Panc1 (cell line): ENCODE data around the gene VPS37B. TPM values are rescaled to one million over a fixed set of nuclear protein-coding genes. Genes with fewer than 3 reads are reported as not detected.

Experiments
- ATAC-seq: fragments of 200-7000 bp; cut with Tn5 transposase; 2 replicates; pipeline ENCODE4 v1.9.1; 2020; ENCODE audit warnings: mild to moderate bottlenecking, moderate library complexity
- BruUV-seq: library from RNA; stranded (reverse); fragments of 400-500 nt; replicated peaks from 2 replicates; lab custom pipeline; 2021; lab: Mats Ljungman, UMichigan
- CTCF ChIA-PET: fragments of 300-600 bp; sonication (Branson Sonifier 250); formaldehyde crosslinking; loops from one replicate; lab custom pipeline; 2022; ENCODE audit warnings: antibody characterized with exemption; lab: Charles Lee
- POLR2A ChIA-PET: fragments of 300-600 bp; sonication (Branson Sonifier 250); formaldehyde crosslinking; loops from one replicate; lab custom pipeline; 2022; ENCODE audit warnings: antibody characterized with exemption; lab: Charles Lee
- DNase-seq: peaks from one replicate; pipeline ENCODE4 v3.0.0-alpha.2; 2010; ENCODE audit warnings: low read depth, low spot score
- H3K27ac ChIP-seq: 2 replicates; pipeline ENCODE4 v1.5.1; 2011; ENCODE audit warnings: mild to moderate bottlenecking, low read length, inconsistent platforms
- H3K27me3 ChIP-seq: fragments of 200-500 bp; sonication (Bioruptor generic); 2 replicates; pipeline ENCODE4 v1.6.0; 2014; ENCODE audit warnings: low read length, inconsistent platforms; ENCODE audit not compliant: control insufficient read depth, insufficient read depth
- H3K36me3 ChIP-seq: fragments of 200-500 bp; sonication (Bioruptor generic); 2 replicates; pipeline ENCODE4 v1.5.1; 2014; ENCODE audit warnings: inconsistent platforms, mild to moderate bottlenecking, low read length, moderate library complexity; ENCODE audit not compliant: control insufficient read depth, insufficient read depth
- H3K4me1 ChIP-seq: 2 replicates; pipeline ENCODE4 v1.5.1; 2011; ENCODE audit warnings: inconsistent platforms, mild to moderate bottlenecking, low read length, moderate library complexity; ENCODE audit not compliant: control insufficient read depth, insufficient read depth
- H3K4me3 ChIP-seq, 2 experiments: 2 replicates each; pipeline ENCODE4 v1.5.1; 2011 to 2012; ENCODE audit warnings: low read depth in 2 of 2, low read length in 2 of 2, mild to moderate bottlenecking in 2 of 2, inconsistent platforms in 1 of 2, moderate library complexity in 1 of 2
- H3K9me3 ChIP-seq: fragments of 200-500 bp; sonication (Bioruptor generic); 2 replicates; pipeline ENCODE4 v1.5.1; 2014; ENCODE audit warnings: low read depth, mild to moderate bottlenecking, inconsistent platforms, low read length, moderate library complexity; ENCODE audit not compliant: control insufficient read depth, insufficient read depth
- CTCF ChIP-seq: fragments of 450-650 bp; IDR thresholded peaks from 2 replicates; pipeline ENCODE4 v1.5.1; 2017; ENCODE audit warnings: mild to moderate bottlenecking
- POLR2AphosphoS5 ChIP-seq: IDR thresholded peaks from 2 replicates; pipeline ENCODE4 v1.6.1; 2012; ENCODE audit warnings: mild to moderate bottlenecking, low read depth, low read length, moderate library complexity
- SIN3A ChIP-seq: IDR thresholded peaks from 2 replicates; pipeline ENCODE4 v1.6.1; 2012; ENCODE audit warnings: low read depth, mild to moderate bottlenecking, low read length, moderate library complexity, borderline replicate concordance; ENCODE audit not compliant: insufficient read depth
- TCF7L2 ChIP-seq: IDR thresholded peaks from 2 replicates; pipeline ENCODE4 v1.6.1; 2011; ENCODE audit warnings: mild to moderate bottlenecking, low read depth, low read length, inconsistent platforms
- in situ Hi-C: cut with HindIII; loops from 2 replicates; pipeline ENCODE4 v1.10.0; 2016; ENCODE audit warnings: low sequenced_read_pairs, low pct_unique_long_range_greater_than_20kb
- intact Hi-C: fragments of 100-400 bp; cut with micrococcal nuclease; formaldehyde crosslinking; loops from one replicate; pipeline ENCODE4 v1.10.0; 2022; ENCODE audit not compliant: unreplicated experiment
- total RNA-seq: library from RNA; stranded (reverse); gene quantifications from one replicate; pipeline ENCODE4 v1.2.1, GENCODE V29; 2021; ENCODE audit not compliant: unreplicated experiment
- TF ChIP-seq, protein P1 (sequence below), 2 experiments: IDR thresholded peaks; 2 replicates each; pipeline ENCODE4 v1.6.1; 2011 to 2012; ENCODE audit warnings: low read depth in 2 of 2, control low read depth in 1 of 2, low read length in 1 of 2, mild to moderate bottlenecking in 1 of 2, moderate library complexity in 1 of 2; ENCODE audit not compliant: insufficient read depth in 1 of 2

The VPS37B gene
- total RNA-seq, 1 experiment from 2014 or later: 76.7 TPM

GRCh38 chr12:122929812-122930211, 33.9 kb upstream of the VPS37B start:
- CTCF ChIA-PET: no interaction called here

DNA sequence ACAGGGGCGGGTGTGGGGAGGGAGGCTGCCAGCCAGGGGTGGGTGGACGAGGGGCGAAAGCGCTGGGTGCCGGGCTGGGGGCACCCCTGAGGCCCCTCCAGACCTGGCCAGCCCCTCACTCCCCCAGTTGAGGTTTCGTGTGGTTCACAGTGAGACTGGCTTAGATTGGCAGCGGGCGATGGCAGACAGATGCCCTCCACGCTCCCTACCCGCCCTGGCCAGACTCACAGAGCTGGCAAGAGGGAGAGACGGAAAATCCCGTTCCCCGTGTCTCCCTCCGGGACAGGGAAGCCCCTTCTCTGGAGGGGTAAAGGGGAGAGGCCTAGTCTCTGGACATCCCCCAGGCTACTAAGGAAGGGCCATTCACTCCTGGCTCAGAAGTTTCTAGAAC, 33.2 kb upstream of the VPS37B start:
- ChIA-PET POLR2A (no interaction called here), CTCF (no interaction called here)
- H3K4me1 ChIP-seq: no peaks in the 10 kb centered on the region
- H3K27me3 ChIP-seq: no peaks in the 10 kb centered on the region
- no peak overlapping the region for H3K4me3 ChIP-seq
- ATAC-seq (no peak), DNase-seq (no peak)
- intact Hi-C loops: no loop called here
- BruUV-seq: no TSS peak
- no peak for TF ChIP-seq POLR2AphosphoS5
- no peak for TF ChIP-seq CTCF
- TF ChIP-seq TCF7L2: no peak
- TF ChIP-seq SIN3A: no peak
- TF ChIP-seq, protein P1, sequence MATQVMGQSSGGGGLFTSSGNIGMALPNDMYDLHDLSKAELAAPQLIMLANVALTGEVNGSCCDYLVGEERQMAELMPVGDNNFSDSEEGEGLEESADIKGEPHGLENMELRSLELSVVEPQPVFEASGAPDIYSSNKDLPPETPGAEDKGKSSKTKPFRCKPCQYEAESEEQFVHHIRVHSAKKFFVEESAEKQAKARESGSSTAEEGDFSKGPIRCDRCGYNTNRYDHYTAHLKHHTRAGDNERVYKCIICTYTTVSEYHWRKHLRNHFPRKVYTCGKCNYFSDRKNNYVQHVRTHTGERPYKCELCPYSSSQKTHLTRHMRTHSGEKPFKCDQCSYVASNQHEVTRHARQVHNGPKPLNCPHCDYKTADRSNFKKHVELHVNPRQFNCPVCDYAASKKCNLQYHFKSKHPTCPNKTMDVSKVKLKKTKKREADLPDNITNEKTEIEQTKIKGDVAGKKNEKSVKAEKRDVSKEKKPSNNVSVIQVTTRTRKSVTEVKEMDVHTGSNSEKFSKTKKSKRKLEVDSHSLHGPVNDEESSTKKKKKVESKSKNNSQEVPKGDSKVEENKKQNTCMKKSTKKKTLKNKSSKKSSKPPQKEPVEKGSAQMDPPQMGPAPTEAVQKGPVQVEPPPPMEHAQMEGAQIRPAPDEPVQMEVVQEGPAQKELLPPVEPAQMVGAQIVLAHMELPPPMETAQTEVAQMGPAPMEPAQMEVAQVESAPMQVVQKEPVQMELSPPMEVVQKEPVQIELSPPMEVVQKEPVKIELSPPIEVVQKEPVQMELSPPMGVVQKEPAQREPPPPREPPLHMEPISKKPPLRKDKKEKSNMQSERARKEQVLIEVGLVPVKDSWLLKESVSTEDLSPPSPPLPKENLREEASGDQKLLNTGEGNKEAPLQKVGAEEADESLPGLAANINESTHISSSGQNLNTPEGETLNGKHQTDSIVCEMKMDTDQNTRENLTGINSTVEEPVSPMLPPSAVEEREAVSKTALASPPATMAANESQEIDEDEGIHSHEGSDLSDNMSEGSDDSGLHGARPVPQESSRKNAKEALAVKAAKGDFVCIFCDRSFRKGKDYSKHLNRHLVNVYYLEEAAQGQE (IDR thresholded peaks at IDR 0.05; ENCODE audit: insufficient read depth in 1 of 2, low read depth in 2 of 2, low read length in 1 of 2): no peak
- no peaks in the 10 kb centered on the region for H3K36me3 ChIP-seq
- H3K27ac ChIP-seq: 0 out of 2 replicates have a peak overlapping the region, but pooled peaks have one; percentile 20
- in situ Hi-C loops: no loop called here
- no peaks in the 10 kb centered on the region for H3K9me3 ChIP-seq

More at GRCh38 chr12:122929812-122930211, 33.9 kb upstream of the VPS37B start:
- Histone ChIP-seq H3K36me3 (no peaks in the 10 kb centered on the region), H3K9me3 (no peaks in the 10 kb centered on the region), H3K27ac (no peak overlapping the region), H3K27me3 (no peaks in the 10 kb centered on the region), H3K4me3 (no peak overlapping the region), H3K4me1 (no peaks in the 10 kb centered on the region)
- ATAC-seq (no peak), DNase-seq (no peak)
- BruUV-seq: no TSS peak
- TF ChIP-seq, protein P1 (IDR thresholded peaks at IDR 0.05; ENCODE audit: insufficient read depth in 1 of 2, low read depth in 2 of 2, low read length in 1 of 2): no peak
- TF ChIP-seq TCF7L2: no peak
- no peak for TF ChIP-seq POLR2AphosphoS5
- TF ChIP-seq SIN3A: no peak
- no peak for TF ChIP-seq CTCF
- in situ Hi-C loops (no loop called here), intact Hi-C loops (no loop called here)
- POLR2A ChIA-PET: no interaction called here
